HepG2 (cell line): ENCODE results near the gene HACD2. TPM values are rescaled to one million over a fixed set of nuclear protein-coding genes. Genes with fewer than 3 reads are reported as not detected.

Source experiments
- ATAC-seq: fragments of 200-7000 bp; cut with Tn5 transposase; 3 replicates; pipeline ENCODE4 v1.9.1; 2020; ENCODE audit warnings: mild to moderate bottlenecking, moderate library complexity
- BruUV-seq: library from RNA; stranded (reverse); fragments of 400-500 nt; replicated peaks from 2 replicates; lab custom pipeline; 2021; lab: Mats Ljungman, UMichigan
- CTCF ChIA-PET: fragments of 300-600 bp; formaldehyde crosslinking; extraction: SDS; loops from one replicate; lab custom pipeline; 2021; ENCODE audit warnings: low total read pairs, inconsistent platforms, low intra/inter-chr PET ratio; lab: Yijun Ruan, JAX
- POLR2A ChIA-PET: fragments of 350-600 bp; sonication (Branson Sonifier 250); formaldehyde crosslinking; loops from one replicate; lab custom pipeline; 2020; ENCODE audit warnings: antibody characterized with exemption, inconsistent platforms; lab: Yijun Ruan, JAX
- DNase-seq: peaks from one replicate; pipeline ENCODE4 v3.0.0-alpha.2; 2015; ENCODE audit warnings: low spot score
- FAIRE-seq: peaks from 3 replicates; lab custom pipeline; 2011; peaks lifted over from hg19 to GRCh38; lab: Jason Lieb, UNC
- H2AFZ ChIP-seq: one replicate; pipeline ENCODE4 v1.6.1; 2011; ENCODE audit warnings: low read length, inconsistent platforms
- H3K27ac ChIP-seq: fragments of 300-600 bp; 3 replicates; pipeline ENCODE4 v1.8.0; 2011; ENCODE audit warnings: mixed run types, mild to moderate bottlenecking, mixed read lengths, low read length, inconsistent platforms; ENCODE audit not compliant: insufficient read depth; ENCODE audit errors: extremely low read length
- H3K27me3 ChIP-seq, 2 experiments: fragments of 200-600 bp in 1 of 2; 2 replicates in 1 of 2; 3 replicates in 1 of 2; pipeline versions ENCODE4 v1.6.0 to v1.8.0; 2011; ENCODE audit warnings: low read length in 2 of 2, mild to moderate bottlenecking in 2 of 2, moderate library complexity in 2 of 2, inconsistent platforms in 1 of 2; ENCODE audit not compliant: insufficient read depth in 2 of 2, control insufficient read depth in 1 of 2
- H3K36me3 ChIP-seq, 2 experiments: fragments of 200-600 bp in 1 of 2; replicated peaks in 1 of 2; 2 replicates in 1 of 2; 3 replicates in 1 of 2; pipeline versions ENCODE4 v1.5.1 to v1.8.0; 2011; ENCODE audit warnings: low read length in 2 of 2, inconsistent platforms in 1 of 2; ENCODE audit not compliant: insufficient read depth in 2 of 2, control insufficient read depth in 1 of 2
- H3K4me1 ChIP-seq: 2 replicates; pipeline ENCODE4 v1.5.1; 2012; ENCODE audit warnings: low read length, inconsistent platforms; ENCODE audit not compliant: insufficient read depth
- H3K4me2 ChIP-seq: 2 replicates; pipeline ENCODE4 v1.6.0; 2011; ENCODE audit warnings: low read depth, low read length, inconsistent platforms
- H3K4me3 ChIP-seq, 3 experiments: fragments of 200-600 bp in 1 of 3; sonication (generic), shearing (Covaris generic) in 1 of 3; replicated peaks in 1 of 3; 2 replicates each; pipeline ENCODE4 v1.5.1; 2011 to 2016; ENCODE audit warnings: low read length in 3 of 3, inconsistent platforms in 2 of 3, low read depth in 2 of 3, mild to moderate bottlenecking in 2 of 3, control low read depth in 1 of 3, mixed read lengths in 1 of 3; ENCODE audit not compliant: insufficient read depth in 1 of 3
- H3K79me2 ChIP-seq: one replicate; pipeline ENCODE4 v1.6.1; 2011; ENCODE audit warnings: low read length, inconsistent platforms; ENCODE audit not compliant: insufficient read depth
- H3K9ac ChIP-seq: 2 replicates; pipeline ENCODE4 v1.6.0; 2011; ENCODE audit warnings: mild to moderate bottlenecking, low read depth, low read length, inconsistent platforms; ENCODE audit not compliant: insufficient read depth
- H3K9me3 ChIP-seq: 2 replicates; pipeline ENCODE4 v1.5.1; 2012; ENCODE audit warnings: mild to moderate bottlenecking, low read length
- H4K20me1 ChIP-seq: 2 replicates; pipeline ENCODE4 v1.6.0; 2011; ENCODE audit warnings: inconsistent platforms, mild to moderate bottlenecking, low read length, moderate library complexity; ENCODE audit not compliant: insufficient read depth
- ATF4 ChIP-seq, 2 experiments: fragments of 450-650 bp in 1 of 2; sonication (generic) in 1 of 2; formaldehyde crosslinking; IDR thresholded peaks; 2 replicates each; pipeline versions ENCODE4 v1.5.0 to v1.8.0; 2020 to 2022; ENCODE audit warnings: mild to moderate bottlenecking in 1 of 2, missing genetic modification reagents in 1 of 2
- ETS1 ChIP-seq: sonication (generic); formaldehyde crosslinking; IDR thresholded peaks from 2 replicates; pipeline ENCODE4 v1.4.0; 2020; ENCODE audit warnings: missing genetic modification reagents
- GTF3A ChIP-seq: sonication (generic); formaldehyde crosslinking; conservative IDR thresholded peaks from 2 replicates; pipeline ENCODE4 v1.4.0; 2020; ENCODE audit warnings: mild to moderate bottlenecking, missing genetic modification reagents
- MEIS2 ChIP-seq: sonication (generic); formaldehyde crosslinking; IDR thresholded peaks from 2 replicates; pipeline ENCODE4 v1.9.0; 2021; ENCODE audit warnings: mild to moderate bottlenecking, missing genetic modification reagents
- MIXL1 ChIP-seq: IDR thresholded peaks from 2 replicates; pipeline ENCODE4 v1.6.1; 2016
- PAX8 ChIP-seq: sonication (generic); formaldehyde crosslinking; IDR thresholded peaks from 2 replicates; pipeline ENCODE4 v1.8.0; 2022; ENCODE audit warnings: mild to moderate bottlenecking, missing genetic modification reagents, borderline replicate concordance
- SALL1 ChIP-seq: sonication (generic); formaldehyde crosslinking; IDR thresholded peaks from 2 replicates; pipeline ENCODE4 v1.8.0; 2022; ENCODE audit warnings: mild to moderate bottlenecking, missing genetic modification reagents
- TSC22D2 ChIP-seq: sonication (generic); formaldehyde crosslinking; IDR thresholded peaks from 2 replicates; pipeline ENCODE4 v1.5.1; 2020; ENCODE audit warnings: missing genetic modification reagents, mild to moderate bottlenecking, borderline replicate concordance
- ZBTB49 ChIP-seq: sonication (generic); formaldehyde crosslinking; IDR thresholded peaks from 2 replicates; pipeline ENCODE4 v1.4.0; 2020; ENCODE audit warnings: missing genetic modification reagents, borderline replicate concordance
- ZNF281 ChIP-seq: sonication (generic); formaldehyde crosslinking; IDR thresholded peaks from 2 replicates; pipeline ENCODE4 v1.4.0; 2020; ENCODE audit warnings: missing genetic modification reagents, borderline replicate concordance
- ZNF34 ChIP-seq: sonication (generic); formaldehyde crosslinking; IDR thresholded peaks from 2 replicates; pipeline ENCODE4 v1.4.0; 2020; ENCODE audit warnings: mild to moderate bottlenecking, missing genetic modification reagents, borderline replicate concordance
- ZSCAN22 ChIP-seq: sonication (generic); formaldehyde crosslinking; IDR thresholded peaks from 2 replicates; pipeline ENCODE4 v1.4.0; 2020; ENCODE audit warnings: mild to moderate bottlenecking, missing genetic modification reagents
- WGBS: methylation state at CpG from one replicate; pipeline ENCODE4 v1.1.6; 2017; ENCODE audit warnings: low lambda C conversion rate; 5-methylcytosine and 5-hydroxymethylcytosine counted together
- in situ Hi-C: cut with HindIII; loops from 2 replicates; pipeline ENCODE4 v1.10.0; 2017; ENCODE audit warnings: low pct_unique_long_range_greater_than_20kb; ENCODE audit not compliant: extremely low pct_ligation_motif_present
- intact Hi-C: fragments of 100-400 bp; cut with micrococcal nuclease; formaldehyde crosslinking; loops from one replicate; pipeline ENCODE4 v1.10.0; 2022; ENCODE audit not compliant: unreplicated experiment
- polyA plus RNA-seq, 8 experiments: library from polyadenylated mRNA; depleted of rRNA in 3 of 8; stranded (reverse) in 7 of 8; unstranded in 1 of 8; fragments of >200 nt; fragmentation: Illumina TruSeq in 4 of 8; extraction: Trizol in 4 of 8; gene quantifications; 2 replicates each; pipeline versions ENCODE4 v1.2.1 to v1.2.3, GENCODE V29; 2011 to 2016; ENCODE audit warnings: low read depth in 4 of 8, missing spikeins in 1 of 8, mixed read lengths in 1 of 8; ENCODE audit not compliant: insufficient read depth in 1 of 8
- total RNA-seq, 5 experiments: library from RNA; depleted of rRNA; stranded (reverse); fragments of >200 nt; fragmentation: Illumina TruSeq; extraction: Trizol; gene quantifications; 2 replicates each; pipeline ENCODE4 v1.2.3, GENCODE V29; 2016; ENCODE audit warnings: low read depth in 1 of 5
- TF ChIP-seq, protein P1 (sequence below): sonication (generic); formaldehyde crosslinking; IDR thresholded peaks from 2 replicates; pipeline ENCODE4 v1.5.0; 2020; ENCODE audit warnings: mild to moderate bottlenecking, low read depth, missing genetic modification reagents, borderline replicate concordance

HACD2 gene
- total and polyA plus RNA-seq, 2 of the 13 experiments (the other 11 are each of a cell fraction or from before 2014, with no cell fraction given), result 47.0 to 50.4 TPM

DNA sequence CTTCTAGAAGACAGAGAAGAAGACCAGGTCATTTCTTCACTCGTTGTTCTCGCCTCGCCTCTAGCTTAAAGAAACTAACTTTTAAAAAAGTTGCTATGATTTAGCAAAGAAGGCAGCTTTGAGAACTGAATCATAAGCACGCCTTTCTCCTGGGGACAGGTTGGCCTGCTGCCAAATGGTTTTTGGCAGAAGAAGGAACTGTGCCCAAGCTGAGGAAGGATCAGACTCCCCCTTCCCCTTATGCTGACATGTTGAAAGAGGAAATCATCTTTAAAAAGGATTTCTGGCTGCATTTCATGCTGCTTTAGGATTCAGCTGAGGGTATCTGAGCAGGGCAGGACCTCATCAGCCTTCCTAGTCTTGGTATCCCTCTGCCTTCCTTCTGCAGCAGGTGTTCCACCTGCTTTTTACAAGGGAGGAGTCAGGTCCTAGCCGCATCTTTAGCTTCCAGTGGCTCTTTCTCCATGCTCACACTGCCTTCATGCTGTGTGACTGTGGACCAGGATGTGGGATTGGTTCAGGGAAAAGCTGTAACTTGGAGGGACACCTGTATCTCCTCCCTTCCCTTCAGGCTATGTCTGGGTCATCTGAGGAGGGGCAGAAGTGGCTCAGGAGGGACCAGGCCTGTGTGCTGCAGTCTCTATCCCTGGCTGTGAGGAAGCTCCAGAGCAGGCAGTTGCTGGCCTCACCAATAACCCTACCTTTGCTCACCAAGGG is 34.1 kb upstream of the HACD2 start (continued):
- TF ChIP-seq ZBTB49 (CRISPR knock-in tag), result no peak
- TF ChIP-seq PAX8, result no peak
- TF ChIP-seq GTF3A, result no peak
- no peak for TF ChIP-seq ZSCAN22
- no peak for TF ChIP-seq ETS1 (CRISPR knock-in tag)
- no peak for TF ChIP-seq SALL1 (CRISPR knock-in tag)
- no peak for TF ChIP-seq TSC22D2 (CRISPR knock-in tag)
- TF ChIP-seq MIXL1 (CRISPR knock-in tag), result no peak

GRCh38 chr3:123618076-123618708 is 33.3 kb upstream of the HACD2 start:
- Histone ChIP-seq H4K20me1 (no peaks in the 10 kb centered on the region), H3K9me3 (no peaks in the 10 kb centered on the region), H3K79me2 (no peaks in the 10 kb centered on the region), H3K9ac (no peak overlapping the region), H3K36me3 (peaks cover 6 to 17% of the 10 kb centered on the region in 2 experiments; a peak in 4 of 5 replicates), H3K4me1 (peaks cover 37% of the 10 kb centered on the region), H3K4me2 (no peak overlapping the region), H2AFZ (no peak overlapping the region)
- ChIA-PET POLR2A (interaction anchor here (0.7 to 2.3 kb wide), 3 partner anchors 12 to 32 kb away, joined by 3 to 13 read pairs (median 3); no protein-coding TSS in a partner anchor), CTCF (no interaction called here)
- in situ Hi-C loops, result no loop called here
- 95% methylated on average over 7 of the region's 7 CpGs for WGBS
- FAIRE-seq, result no peak
- no TSS peak for BruUV-seq
- TF ChIP-seq, protein P1, sequence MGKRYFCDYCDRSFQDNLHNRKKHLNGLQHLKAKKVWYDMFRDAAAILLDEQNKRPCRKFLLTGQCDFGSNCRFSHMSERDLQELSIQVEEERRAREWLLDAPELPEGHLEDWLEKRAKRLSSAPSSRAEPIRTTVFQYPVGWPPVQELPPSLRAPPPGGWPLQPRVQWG, result no peak
- TF ChIP-seq ZNF281 (CRISPR knock-in tag) (no peak), ZNF34 (CRISPR knock-in tag) (no peak), ATF4 (CRISPR knock-in tag; IDR thresholded peaks at IDR 0.05) (peak in 1 of 2 experiments; percentile 68; a peak in 2 of 4 replicates), MEIS2 (no peak)
- TF ChIP-seq, all 625 proteins: peak for 1
- H3K27ac ChIP-seq, result no peak overlapping the region
- intact Hi-C loops, result no loop called here
- H3K4me3 ChIP-seq, result no peak overlapping the region
- DNase-seq, result no peak
- no peaks in the 10 kb centered on the region for H3K27me3 ChIP-seq
- no peak for ATAC-seq
